ENCODE measurements around the gene CSMD2. TPM values are rescaled to one million over a fixed set of nuclear protein-coding genes. Genes with fewer than 3 reads are reported as not detected.

Gene CSMD2
- total and polyA plus RNA-seq, 2 of the 4 experiments (the other 2 are of a cell fraction) = under 0.01 to 0.36 TPM

DNA sequence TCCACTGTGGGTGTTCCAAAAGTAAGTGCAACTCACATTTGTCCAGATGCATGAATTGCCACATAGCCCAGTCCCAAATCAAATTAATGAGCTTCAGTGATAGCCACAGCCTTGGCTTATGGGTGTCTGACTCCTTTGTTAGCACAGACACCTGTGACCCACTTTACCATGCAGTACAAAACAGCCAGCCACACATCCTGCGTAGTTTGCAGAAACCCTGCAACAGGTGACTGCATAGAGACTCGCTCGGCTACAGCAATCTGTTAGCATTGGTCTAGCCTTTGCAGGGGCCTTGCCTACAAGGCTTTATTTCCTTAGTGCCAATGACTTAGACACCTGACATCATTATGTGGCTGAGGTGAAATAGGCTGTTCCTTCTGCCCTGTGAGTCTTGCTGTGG lies 135.5 kb downstream of the CSMD2 start:
- no peak overlapping the region for H3K9ac ChIP-seq (ENCODE audit: low read depth, low read length)
- no peaks in the 10 kb centered on the region for H3K9me1 ChIP-seq (ENCODE audit: insufficient read depth, low read length)
- no peak overlapping the region for H3K18ac ChIP-seq (ENCODE audit: low read depth, low read length)
- no peak overlapping the region for H2AK9ac ChIP-seq (replicated peaks; ENCODE audit: low read depth, low read length, poor library complexity)
- H3K56ac ChIP-seq (ENCODE audit: extremely low read depth, insufficient read depth, low read length) = no peak overlapping the region
- no peak overlapping the region for H3K4me2 ChIP-seq (ENCODE audit: low read depth, low read length)
- H3K23ac ChIP-seq (ENCODE audit: low read depth, low read length) = no peak overlapping the region
- no CpG with 5 or more reads among the region's 3 CpGs for WGBS, 2 experiments (ENCODE audit: extremely low coverage in 2 of 2, insufficient read length in 1 of 2)
- no peaks in the 10 kb centered on the region for H3K27me3 ChIP-seq (ENCODE audit: control insufficient read depth, insufficient read depth, low read length)
- H2BK20ac ChIP-seq (ENCODE audit: low read depth, low read length) = no peak overlapping the region
- no peak overlapping the region for H2BK120ac ChIP-seq (ENCODE audit: low read depth, low read length)
- no peaks in the 10 kb centered on the region for H3K79me1 ChIP-seq (ENCODE audit: low read depth in 1 of 2, low read length in 2 of 2)
- H4K20me1 ChIP-seq (ENCODE audit: insufficient read depth, low read length) = no peaks in the 10 kb centered on the region
- H3K4me3 ChIP-seq (ENCODE audit: insufficient read depth, low read depth, low read length) = no peak overlapping the region
- H3K4me1 ChIP-seq (ENCODE audit: control insufficient read depth, insufficient read depth, low read length) = no peaks in the 10 kb centered on the region
- dilution Hi-C loops (cut with HindIII; ENCODE audit: low sequenced_read_pairs, unreplicated experiment) = no loop called here
- H2BK15ac ChIP-seq (ENCODE audit: low read depth, low read length) = no peak overlapping the region
- no peak overlapping the region for H3K27ac ChIP-seq (ENCODE audit: insufficient read depth, low read length)
- ATAC-seq (ENCODE audit: low read depth) (no peak), DNase-seq (no peak)
- H2AK5ac ChIP-seq (ENCODE audit: low read depth, low read length) = no peak overlapping the region
- no peak overlapping the region for H4K8ac ChIP-seq (ENCODE audit: low read depth in 2 of 2, low read length in 2 of 2)
- CTCF ChIA-PET = no interaction called here
- H3K14ac ChIP-seq (replicated peaks; ENCODE audit: low read depth, low read length) = no peak overlapping the region
- H4K5ac ChIP-seq (ENCODE audit: low read depth, low read length) = no peak overlapping the region
- no peaks in the 10 kb centered on the region for H3K36me3 ChIP-seq (ENCODE audit: control insufficient read depth, insufficient read depth, low read length)
- no peak for TF ChIP-seq RAD21 (IDR thresholded peaks at IDR 0.05; ENCODE audit: low read length)
- no peak for TF ChIP-seq MXI1 (IDR thresholded peaks at IDR 0.05; ENCODE audit: borderline replicate concordance, low read depth, low read length)
- no peak for TF ChIP-seq ELK1 (IDR thresholded peaks at IDR 0.05; ENCODE audit: borderline replicate concordance, low read depth, low read length)
- TF ChIP-seq, protein P1, sequence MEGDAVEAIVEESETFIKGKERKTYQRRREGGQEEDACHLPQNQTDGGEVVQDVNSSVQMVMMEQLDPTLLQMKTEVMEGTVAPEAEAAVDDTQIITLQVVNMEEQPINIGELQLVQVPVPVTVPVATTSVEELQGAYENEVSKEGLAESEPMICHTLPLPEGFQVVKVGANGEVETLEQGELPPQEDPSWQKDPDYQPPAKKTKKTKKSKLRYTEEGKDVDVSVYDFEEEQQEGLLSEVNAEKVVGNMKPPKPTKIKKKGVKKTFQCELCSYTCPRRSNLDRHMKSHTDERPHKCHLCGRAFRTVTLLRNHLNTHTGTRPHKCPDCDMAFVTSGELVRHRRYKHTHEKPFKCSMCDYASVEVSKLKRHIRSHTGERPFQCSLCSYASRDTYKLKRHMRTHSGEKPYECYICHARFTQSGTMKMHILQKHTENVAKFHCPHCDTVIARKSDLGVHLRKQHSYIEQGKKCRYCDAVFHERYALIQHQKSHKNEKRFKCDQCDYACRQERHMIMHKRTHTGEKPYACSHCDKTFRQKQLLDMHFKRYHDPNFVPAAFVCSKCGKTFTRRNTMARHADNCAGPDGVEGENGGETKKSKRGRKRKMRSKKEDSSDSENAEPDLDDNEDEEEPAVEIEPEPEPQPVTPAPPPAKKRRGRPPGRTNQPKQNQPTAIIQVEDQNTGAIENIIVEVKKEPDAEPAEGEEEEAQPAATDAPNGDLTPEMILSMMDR (conservative IDR thresholded peaks at IDR 0.05; ENCODE audit: low read depth, low read length) = no peak
- TF ChIP-seq RFX5 (IDR thresholded peaks at IDR 0.05; ENCODE audit: low read depth, low read length) = no peak
- no peak for TF ChIP-seq FOS (IDR thresholded peaks at IDR 0.05; ENCODE audit: low read depth, low read length)
- no peak for TF ChIP-seq CHD1 (IDR thresholded peaks at IDR 0.05; ENCODE audit: low read depth, low read length)
- TF ChIP-seq MAZ (IDR thresholded peaks at IDR 0.05; ENCODE audit: borderline replicate concordance, low read depth, low read length) = no peak
- no peak for TF ChIP-seq USF2 (IDR thresholded peaks at IDR 0.05; ENCODE audit: low read depth, low read length)
- TF ChIP-seq BHLHE40 (IDR thresholded peaks at IDR 0.05; ENCODE audit: low read depth, low read length) = no peak
- no peak for TF ChIP-seq RCOR1 (IDR thresholded peaks at IDR 0.05; ENCODE audit: insufficient replicate concordance, low read length)
- no peak for TF ChIP-seq POLR2A (IDR thresholded peaks at IDR 0.05; ENCODE audit: low read depth, low read length)
- no peak for TF ChIP-seq CEBPB (IDR thresholded peaks at IDR 0.05; ENCODE audit: low read depth, low read length)
- no peak overlapping the region for H2BK5ac ChIP-seq (ENCODE audit: low read depth, low read length, poor library complexity, severe bottlenecking)
- in situ Hi-C loops (cut with MboI; ENCODE audit: low sequenced_read_pairs) = no loop called here
- no TSS peak for BruUV-seq (replicated peaks)
- H3K9me3 ChIP-seq (ENCODE audit: control insufficient read depth, insufficient read depth, low read length) = peaks cover 18% of the 10 kb centered on the region
- H2AFZ ChIP-seq (replicated peaks; ENCODE audit: low read length, poor library complexity) = no peak overlapping the region
- H4K91ac ChIP-seq (ENCODE audit: insufficient read depth, low read depth, low read length) = no peak overlapping the region
- intact Hi-C loops (cut with micrococcal nuclease) = no loop called here
- no peak overlapping the region for H3K4ac ChIP-seq (ENCODE audit: low read depth, low read length)
- POLR2A ChIA-PET (ENCODE audit: unreplicated experiment) = no interaction called here
